Heart left ventricle (tissue), 16 donors: ENCODE measurements around the gene NELL1. TPM values are rescaled to one million over a fixed set of nuclear protein-coding genes. Genes with fewer than 3 reads are reported as not detected.

Source experiments
- ATAC-seq, 4 donors: fragments of 200-7000 bp; cut with Tn5 transposase; one replicate each; pipeline ENCODE4 v1.9.1; 2020 to 2022; ENCODE audit warnings: moderate library complexity in 4 of 4, mild to moderate bottlenecking in 3 of 4, moderate number of reproducible peaks in 1 of 4
- DNase-seq, 5 donors: peaks; one replicate each; pipeline ENCODE4 v3.0.0-alpha.2; 2020
- H3K27ac ChIP-seq, 12 donors: fragments of 200-600 bp; sonication (generic) in 4 of 12; one replicate each; pipeline versions ENCODE4 v1.5.0 to v1.8.0; 2016 to 2022; ENCODE audit warnings: mild to moderate bottlenecking in 2 of 12
- H3K27me3 ChIP-seq, 9 donors: fragments of 200-600 bp; sonication (generic) in 2 of 9; one replicate each; pipeline versions ENCODE4 v1.5.1 to v1.8.0; 2016 to 2022; ENCODE audit warnings: mild to moderate bottlenecking in 3 of 9
- H3K36me3 ChIP-seq, 9 donors: fragments of 200-600 bp; sonication (generic) in 2 of 9; one replicate each; pipeline versions ENCODE4 v1.5.0 to v1.8.0; 2018 to 2022; ENCODE audit warnings: mild to moderate bottlenecking in 2 of 9
- H3K4me1 ChIP-seq, 12 donors: fragments of 200-600 bp; sonication (generic) in 4 of 12; one replicate each; pipeline versions ENCODE4 v1.5.0 to v1.8.0; 2016 to 2022; ENCODE audit warnings: mild to moderate bottlenecking in 3 of 12
- H3K4me3 ChIP-seq, 12 donors: fragments of 200-600 bp; sonication (generic) in 4 of 12; one replicate each; pipeline versions ENCODE4 v1.5.0 to v1.8.0; 2017 to 2022; ENCODE audit warnings: mild to moderate bottlenecking in 9 of 12, moderate library complexity in 4 of 12
- H3K9me3 ChIP-seq, 12 donors: fragments of 200-600 bp; sonication (generic) in 4 of 12; one replicate each; pipeline versions ENCODE4 v1.5.0 to v1.8.0; 2016 to 2022; ENCODE audit warnings: mild to moderate bottlenecking in 1 of 12
- CTCF ChIP-seq, 12 donors: fragments of 200-600 bp; sonication (generic) in 4 of 12; IDR thresholded peaks; one replicate each; pipeline versions ENCODE4 v1.5.0 to v1.8.0; 2018 to 2022; ENCODE audit warnings: antibody characterized with exemption in 12 of 12, mild to moderate bottlenecking in 5 of 12
- POLR2A ChIP-seq, 2 donors: fragments of 450-650 bp; IDR thresholded peaks; one replicate each; pipeline ENCODE4 v1.6.1; 2017; ENCODE audit warnings: antibody characterized with exemption in 2 of 2, mild to moderate bottlenecking in 2 of 2, moderate library complexity in 2 of 2
- WGBS, 4 donors: extraction: QIAGEN DNeasy Blood & Tissue Kit in 2 of 4; methylation state at CpG; one replicate each; pipeline versions ENCODE4 v1.1.5 to v1.1.7; 2013 to 2018; 5-methylcytosine and 5-hydroxymethylcytosine counted together
- intact Hi-C, 10 donors: fragments of 100-400 bp; cut with DNase I; formaldehyde crosslinking; loops; one replicate each; pipeline versions ENCODE4 v1.11.1 to v1.14.2; 2022
- polyA plus RNA-seq, 2 donors: library from polyadenylated mRNA; stranded (reverse); fragments of 200-250 nt; gene quantifications; one replicate each; pipeline ENCODE4 v1.2.3, GENCODE V29; 2013
- total RNA-seq, 9 donors: library from RNA; depleted of rRNA in 2 of 9; stranded (reverse); fragments of >200 nt in 2 of 9; fragmentation: NEBNext Ultra II Directional in 3 of 9; extraction: Animal tissue kit (Norgen Biotek cat#: 25700) in 3 of 9; gene quantifications; one replicate each; pipeline versions ENCODE4 v1.1.0 to v1.2.4, GENCODE V29; 2016 to 2023
- donor health status: ischemic (EF 13 %, LVEDD 7.1; RV severe dilation, severe dysfunction).
- donor health status: healthy with polysubstance abuse.
- donor health status: DM: no; HTN: yes; CAD: no.
- donor health status: DM: no; HTN: no; CAD: no.
- donor health status: ischemic (EF 25% LVEDD 6.9; RV normal size, moderate dysfunction).
- donor health status: ischemic (EF 25% LVEDD 5.7; RV mildly dilated, moderate dysfunction).
- donor health status: healthy.
- donor health status: DM: yes; HTN: yes; CAD: no.
- donor health status: ischemic (EF 35%, LVEDD 5.7; RV mildly dilated, moderate dysfunction).
- donor health status: nonischemic (EF 11% LVEDD 7.7; RV severe dilation, severe dysfunction).
- donor health status: DM: yes; HTN: yes; CAD: no.
- donor health status: PGD.
- donor health status: ischemic (EF 29% LVEDD 5.4; RV normal size, mild dysfunction).
- donor health status: nonischemic (EF 23%, LVEDD 6.1; RV moderate dilation, normal function).

The NELL1 gene
- total and polyA plus RNA-seq, 11 donors: 1.6 TPM; not detected in 10

DNA sequence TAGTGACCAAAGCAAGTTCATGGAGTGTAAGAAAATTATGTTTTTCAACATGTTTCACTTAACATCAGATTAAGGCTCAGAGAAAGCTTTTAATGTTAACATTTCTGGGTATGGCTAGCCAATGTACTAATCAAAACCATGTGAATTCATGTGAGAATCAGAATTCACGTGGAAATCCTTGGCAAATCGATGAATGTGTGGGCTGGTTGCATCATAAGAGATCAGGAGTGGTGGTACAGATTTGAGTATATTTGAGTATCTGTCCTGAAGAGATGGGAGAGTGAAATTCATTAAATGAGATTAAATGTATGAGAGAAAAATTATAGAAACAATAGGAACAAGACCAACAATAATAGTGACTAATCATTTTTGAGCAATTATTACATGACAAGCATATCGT, 884.9 kb downstream of the NELL1 start:
- 72 to 80% (median 76%) methylated on average over 3 of the region's 3 CpGs for WGBS, 4 donors

GRCh38 chr11:21556926-21557325, 887.5 kb downstream of the NELL1 start:
- H3K27me3 ChIP-seq: no peaks in the 10 kb centered on the region
- H3K27ac ChIP-seq: no peak overlapping the region
- no peaks in the 10 kb centered on the region for H3K36me3 ChIP-seq
- no peak overlapping the region for H3K4me3 ChIP-seq
- no peaks in the 10 kb centered on the region for H3K4me1 ChIP-seq
- DNase-seq: no peak
- intact Hi-C loops: no loop called here
- ATAC-seq: no peak
- 67 to 75% (median 72%) methylated on average over 3 of the region's 3 CpGs for WGBS, 4 donors
- TF ChIP-seq POLR2A (IDR thresholded peaks at IDR 0.05) (no peak), CTCF (IDR thresholded peaks at IDR 0.05) (no peak)
- H3K9me3 ChIP-seq: no peaks in the 10 kb centered on the region

More for the DNA sequence above, 884.9 kb downstream of the NELL1 start:
- no peak overlapping the region for H3K4me3 ChIP-seq
- ATAC-seq (no peak), DNase-seq (no peak)
- TF ChIP-seq POLR2A (IDR thresholded peaks at IDR 0.05): no peak
- no peak for TF ChIP-seq CTCF (IDR thresholded peaks at IDR 0.05)
- intact Hi-C loops: no loop called here
- no peaks in the 10 kb centered on the region for H3K36me3 ChIP-seq
- H3K9me3 ChIP-seq: no peaks in the 10 kb centered on the region
- no peaks in the 10 kb centered on the region for H3K4me1 ChIP-seq
- H3K27me3 ChIP-seq: no peaks in the 10 kb centered on the region
- no peak overlapping the region for H3K27ac ChIP-seq

GRCh38 chr11:21560466-21560975, 891.1 kb downstream of the NELL1 start:
- H3K4me1 ChIP-seq: no peaks in the 10 kb centered on the region
- ATAC-seq: no peak
- intact Hi-C loops: no loop called here
- 58 to 73% (median 66%) methylated on average over 2 of the region's 2 CpGs for WGBS, 4 donors
- no peak overlapping the region for H3K27ac ChIP-seq
- no peaks in the 10 kb centered on the region for H3K9me3 ChIP-seq
- H3K4me3 ChIP-seq: no peak overlapping the region
- no peaks in the 10 kb centered on the region for H3K27me3 ChIP-seq
- DNase-seq: no peak
- no peaks in the 10 kb centered on the region for H3K36me3 ChIP-seq
- no peak for TF ChIP-seq POLR2A (IDR thresholded peaks at IDR 0.05)
- TF ChIP-seq CTCF (IDR thresholded peaks at IDR 0.05): no peak

GRCh38 chr11:21561581-21561980, 892.2 kb downstream of the NELL1 start:
- intact Hi-C loops: no loop called here
- H3K9me3 ChIP-seq: no peaks in the 10 kb centered on the region
- ATAC-seq (no peak), DNase-seq (no peak)
- H3K4me3 ChIP-seq: no peak overlapping the region
- no peaks in the 10 kb centered on the region for H3K27me3 ChIP-seq
- no peak overlapping the region for H3K27ac ChIP-seq
- TF ChIP-seq CTCF (IDR thresholded peaks at IDR 0.05) (no peak), POLR2A (IDR thresholded peaks at IDR 0.05) (no peak)
- WGBS, 4 donors: 78 to 87% (median 84%) methylated on average over 1 of the region's 1 CpG
- H3K4me1 ChIP-seq: no peaks in the 10 kb centered on the region
- H3K36me3 ChIP-seq: no peaks in the 10 kb centered on the region
